Measurements from ENCODE around the gene ZNF43.
A peak's percentile ranks its signal among the peaks of the same experiment; 100 is the strongest.
"Not testable (repeated sequence)": the region's sequence is repeated elsewhere in the genome, so short reads cannot be mapped to it uniquely, and the experiment has no call there.

The ZNF43 gene

DNA sequence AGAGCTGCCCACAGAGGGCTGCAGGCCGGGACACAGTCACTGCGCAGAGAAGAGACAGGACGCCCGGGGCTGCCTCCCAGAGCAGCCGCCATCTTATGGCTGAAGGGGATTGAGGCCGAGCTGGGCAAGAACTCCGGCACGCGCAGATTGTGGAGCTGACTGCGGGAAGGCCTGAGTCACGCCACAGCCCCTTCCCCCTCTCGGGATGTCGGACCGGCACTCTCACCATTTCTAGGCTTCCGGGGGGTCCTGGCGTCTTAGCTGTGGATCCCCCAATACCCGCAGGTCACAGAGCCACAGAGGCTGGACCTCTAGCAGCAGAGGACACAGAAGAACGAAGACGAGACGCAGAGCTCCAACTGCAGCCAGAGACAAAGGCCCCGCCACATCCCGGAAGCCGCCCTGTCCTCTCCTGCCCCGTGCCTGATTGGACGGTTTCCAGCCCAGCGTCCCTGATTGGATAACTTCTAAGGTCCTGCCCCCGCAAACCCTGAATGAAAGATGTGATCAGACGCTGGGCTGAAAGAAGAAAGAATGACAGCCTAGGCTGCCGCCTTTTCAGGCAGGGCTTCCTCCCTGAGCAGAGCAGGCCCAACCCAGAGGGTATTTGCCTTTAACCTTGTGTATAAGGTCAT, at the start of gene ZNF43:
ZNF43 (minus strand) TSS at position 373 of the 635 bp plus-strand sequence; CDS start at position 229, 144 bp downstream.
- DNase-seq (ENCODE audit: low read depth), result peak; percentile 86

DNA sequence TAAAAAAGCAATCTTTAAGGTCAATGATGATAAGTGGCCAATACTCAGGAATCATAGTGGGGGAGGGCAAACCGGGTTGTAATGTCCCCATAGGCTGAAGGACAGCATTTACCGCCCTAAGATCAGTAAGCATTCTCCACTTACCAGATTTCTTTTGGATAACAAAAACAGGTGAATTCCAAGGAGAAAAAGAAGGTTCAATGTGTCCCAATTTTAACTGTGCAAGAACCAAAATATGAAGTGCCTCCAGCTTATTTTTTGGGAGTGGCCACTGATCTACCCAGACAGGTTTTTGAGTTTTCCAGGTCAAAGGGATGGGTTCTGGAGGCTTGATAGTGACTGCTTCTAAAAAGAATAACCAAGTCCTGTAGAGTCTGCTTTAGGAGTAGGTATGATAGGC, 49.5 kb upstream of the ZNF43 start:
- not testable (repeated sequence) for DNase-seq (ENCODE audit: low read depth)

DNA sequence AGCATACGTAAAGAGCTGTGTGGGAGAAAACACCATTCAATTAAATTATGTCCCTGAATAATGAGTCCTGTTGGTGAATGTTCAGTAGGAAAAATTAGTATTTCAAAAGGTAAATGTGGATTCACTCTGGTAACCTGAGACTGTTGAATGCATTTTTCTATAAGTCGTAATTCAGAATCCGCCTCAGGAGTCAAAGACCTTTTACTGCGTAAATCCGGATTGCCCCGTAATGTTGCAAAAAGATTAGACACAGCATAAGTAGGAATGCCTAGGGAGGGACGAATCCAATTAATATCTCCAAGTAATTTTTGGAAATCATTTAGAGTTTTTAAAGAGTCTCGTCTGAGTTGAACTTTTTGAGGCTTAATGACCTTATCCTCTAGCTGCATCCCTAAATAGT, 48.8 kb upstream of the ZNF43 start:
- DNase-seq (ENCODE audit: low read depth), result not testable (repeated sequence)

DNA sequence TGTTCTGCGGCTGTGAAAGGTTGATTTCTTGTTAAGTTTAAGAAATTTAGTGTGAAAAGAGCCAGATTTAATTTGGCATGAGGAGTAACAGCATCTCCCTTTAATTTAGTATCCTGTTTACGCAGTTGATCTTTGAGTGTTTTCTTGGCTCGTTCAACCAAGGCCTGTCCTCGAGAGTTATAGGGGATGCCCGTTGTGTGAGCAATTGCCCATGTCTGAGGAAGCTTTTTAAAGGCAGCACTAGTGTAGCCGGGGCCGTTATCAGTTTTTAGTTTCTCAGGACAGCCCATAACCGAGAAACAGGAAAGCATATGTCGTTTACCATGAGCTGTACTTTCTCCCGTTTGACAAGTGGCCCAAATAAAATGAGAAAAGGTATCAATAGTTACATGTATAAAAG, 47.5 kb upstream of the ZNF43 start:
- no peak for DNase-seq (ENCODE audit: low read depth)

DNA sequence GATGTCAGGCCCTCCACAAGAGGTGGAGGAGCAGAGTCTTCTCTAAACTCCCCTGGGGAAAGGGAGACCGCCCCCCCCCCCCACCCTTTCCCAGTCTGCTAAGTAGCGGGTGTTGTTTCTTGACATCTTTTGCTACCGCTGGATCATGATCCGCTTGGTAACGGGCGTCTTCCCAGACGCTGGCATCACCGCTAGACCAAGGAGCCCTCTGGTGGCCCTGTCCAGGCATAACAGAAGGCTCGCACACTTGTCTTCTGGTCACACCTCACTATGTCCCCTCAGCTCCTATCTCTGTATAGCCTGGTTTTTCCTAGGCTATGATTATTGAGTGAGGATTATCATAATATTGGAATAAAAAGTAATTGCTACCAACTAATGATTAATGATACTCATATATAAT, 44.8 kb upstream of the ZNF43 start:
- DNase-seq (ENCODE audit: low read depth), result not testable (repeated sequence)

DNA sequence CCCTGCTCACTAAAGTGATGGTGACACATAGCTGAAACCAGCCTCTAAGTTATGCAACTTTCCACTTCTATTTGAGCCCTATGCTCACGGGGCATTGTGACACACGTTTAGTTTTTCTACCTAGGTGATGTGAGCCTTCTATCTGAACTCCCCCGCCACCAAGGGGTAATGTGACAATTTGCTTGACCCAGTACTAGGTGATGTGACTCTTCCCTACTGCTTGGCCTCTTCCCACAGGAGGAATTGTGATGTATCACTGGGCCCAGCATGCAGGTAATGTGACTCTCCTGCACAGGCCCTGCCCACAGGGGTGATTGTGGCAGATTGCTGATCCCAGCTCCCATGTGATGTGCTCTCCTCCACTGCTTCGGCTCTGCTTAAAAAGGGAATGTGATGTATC, 42.7 kb upstream of the ZNF43 start:
- DNase-seq (ENCODE audit: low read depth), result no peak

DNA sequence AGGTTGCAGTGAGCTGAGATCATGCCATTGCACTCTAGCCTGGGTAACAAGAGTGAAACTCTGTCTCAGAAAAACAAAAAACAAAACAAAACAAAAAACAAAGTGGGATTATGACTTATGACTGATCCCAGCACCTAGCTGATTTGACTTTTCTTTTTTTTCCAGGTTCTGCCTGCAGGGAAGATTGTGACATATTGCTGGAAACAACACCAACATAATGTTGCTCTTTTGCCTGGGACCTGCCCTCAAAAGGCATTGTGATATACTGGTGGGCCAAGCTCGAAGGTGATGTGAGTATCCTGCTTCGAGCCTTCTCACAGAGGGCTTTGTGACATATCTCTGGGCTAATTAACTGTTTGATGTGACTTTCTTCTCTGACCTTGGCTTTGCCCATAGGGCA, 42.0 kb upstream of the ZNF43 start:
- DNase-seq (ENCODE audit: low read depth), result no peak

DNA sequence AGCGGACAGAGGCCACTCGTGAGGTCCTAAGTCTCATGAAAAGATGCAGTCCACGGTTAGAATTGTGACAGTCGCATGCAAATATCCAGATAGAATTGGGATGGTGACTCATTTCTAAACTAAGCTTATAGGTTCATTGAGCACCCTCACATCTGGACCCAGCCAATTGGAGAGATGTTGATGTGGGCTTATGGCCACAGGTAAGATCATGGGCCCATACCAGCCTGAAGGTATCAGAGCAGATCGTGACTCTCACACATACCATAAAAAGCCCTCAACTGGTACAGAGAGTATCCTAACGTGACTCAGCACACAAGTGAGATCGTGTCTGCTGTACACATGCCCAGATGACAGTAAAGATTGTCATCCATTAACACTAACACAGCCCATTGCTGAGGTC, 40.6 kb upstream of the ZNF43 start:
- not testable (repeated sequence) for DNase-seq (ENCODE audit: low read depth)

DNA sequence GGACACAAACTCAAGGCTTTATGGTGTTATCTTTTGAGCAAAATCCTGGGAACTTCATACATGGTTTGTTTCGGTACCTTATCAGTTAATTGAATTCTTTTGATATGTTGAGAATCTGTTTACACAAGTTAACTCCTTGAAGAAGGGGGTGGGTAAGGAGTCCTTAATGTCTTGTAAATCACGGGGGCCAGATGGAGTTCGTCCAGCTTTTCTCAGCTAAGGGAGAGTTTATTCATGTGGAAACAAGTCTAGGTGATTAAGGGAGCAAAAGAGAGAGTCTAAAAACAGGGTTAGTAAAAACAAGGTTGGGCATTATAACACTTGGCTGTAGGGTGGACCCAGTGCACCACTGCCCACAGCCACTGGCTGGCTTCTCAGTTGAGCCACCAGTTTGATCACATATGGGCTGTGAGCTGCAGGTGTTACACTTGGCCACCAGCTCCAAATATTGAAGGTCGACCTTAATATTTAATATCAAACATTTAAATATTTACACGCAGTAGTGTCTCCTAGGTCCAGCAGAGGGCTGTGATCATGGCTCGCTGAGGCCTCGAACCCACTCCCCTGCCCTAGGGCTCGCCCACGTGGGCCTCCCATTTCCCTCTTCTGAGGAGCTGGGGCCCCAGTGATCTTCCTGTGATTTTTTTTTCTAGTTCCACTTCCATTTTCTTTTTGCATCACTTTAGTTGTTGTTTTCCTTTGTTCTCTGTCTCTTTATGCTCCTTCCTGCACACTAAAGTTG, 21.0 kb upstream of the ZNF43 start:
- DNase-seq (ENCODE audit: low read depth), result no peak

DNA sequence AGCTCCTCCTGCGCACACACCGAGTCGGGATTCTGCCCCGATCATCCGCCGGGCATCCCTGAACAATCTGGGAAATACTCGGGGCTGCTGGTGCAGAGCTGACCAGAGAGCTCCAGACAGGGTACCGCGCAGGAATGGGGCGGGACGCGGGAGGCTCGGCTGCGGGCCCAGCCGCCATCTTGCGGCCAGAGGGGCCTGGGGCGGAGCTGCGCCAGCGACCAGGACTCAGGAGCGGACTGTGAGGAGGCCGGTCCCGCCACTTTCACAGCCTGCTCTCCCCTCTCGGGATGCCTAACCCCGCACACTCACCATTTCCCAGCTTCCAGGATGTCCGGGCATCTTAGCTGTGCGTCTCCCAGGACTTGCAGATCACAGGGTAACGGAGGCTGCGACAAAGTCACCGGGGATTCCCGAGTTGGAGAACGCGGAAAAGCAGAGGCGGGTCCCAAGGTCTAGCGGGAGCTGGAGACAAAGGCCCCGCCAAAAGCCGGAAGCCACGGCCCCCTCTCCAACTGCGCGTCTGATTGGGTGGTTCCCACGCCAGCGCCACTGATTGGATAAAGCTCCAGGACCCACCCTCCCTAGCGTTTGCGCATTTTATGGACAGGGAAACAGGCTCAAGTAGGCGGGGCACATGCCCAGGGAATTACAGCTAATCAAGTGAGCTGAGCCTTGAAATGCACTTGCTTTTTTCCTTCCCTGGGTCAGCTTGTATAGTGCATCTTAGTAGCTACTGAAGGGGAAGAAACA, 15.8 kb upstream of the ZNF43 start:
- peak; percentile 84 for DNase-seq (ENCODE audit: low read depth)

DNA sequence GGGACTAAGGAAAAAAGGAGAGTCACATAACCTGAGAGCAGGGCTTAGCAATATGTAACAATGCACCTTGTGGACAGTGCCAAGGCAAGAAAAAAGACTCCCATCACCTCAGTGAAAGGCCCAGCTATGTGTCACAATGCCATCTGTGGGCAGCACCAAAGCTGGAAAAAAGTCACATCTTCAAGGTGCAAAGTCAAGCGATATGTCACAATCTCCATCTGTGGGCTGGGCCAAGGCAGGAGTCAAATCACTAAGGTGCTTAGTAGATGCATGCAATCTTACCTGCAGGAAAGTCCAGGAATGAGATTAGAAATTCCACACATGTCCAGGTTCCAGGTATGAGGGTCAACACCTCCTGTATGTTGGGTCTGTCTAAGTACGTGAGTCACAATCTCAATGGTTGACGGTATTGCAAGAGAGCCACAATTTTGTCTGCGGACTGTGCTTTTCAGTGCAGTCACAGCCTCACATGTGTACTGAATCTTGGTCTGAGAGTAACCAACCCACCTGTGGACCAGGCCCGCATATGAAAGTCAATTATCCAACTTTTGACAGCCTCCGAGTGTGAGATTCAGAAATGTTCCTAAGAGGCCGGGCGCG, 14.8 kb upstream of the ZNF43 start:
- DNase-seq (ENCODE audit: low read depth), result no peak

DNA sequence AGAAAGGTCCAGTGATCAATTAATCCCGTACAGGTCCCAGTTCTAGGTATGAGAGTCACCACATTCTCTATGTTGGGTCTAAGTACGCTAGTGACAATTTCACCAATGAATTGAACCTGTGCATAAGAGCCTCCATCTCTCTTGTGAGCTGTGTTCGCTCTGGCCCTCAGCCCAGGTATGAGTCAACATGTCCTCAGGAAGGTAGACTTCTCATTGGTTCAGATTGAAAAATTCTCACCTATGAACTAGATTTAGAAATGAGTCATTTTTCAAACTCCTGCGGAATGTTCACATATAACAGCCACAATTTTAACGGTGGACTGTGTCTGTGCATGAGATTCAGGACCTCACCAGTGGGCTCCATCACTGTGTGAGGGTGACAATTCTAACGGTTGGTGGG, 12.7 kb upstream of the ZNF43 start:
- DNase-seq (ENCODE audit: low read depth), result no peak

DNA sequence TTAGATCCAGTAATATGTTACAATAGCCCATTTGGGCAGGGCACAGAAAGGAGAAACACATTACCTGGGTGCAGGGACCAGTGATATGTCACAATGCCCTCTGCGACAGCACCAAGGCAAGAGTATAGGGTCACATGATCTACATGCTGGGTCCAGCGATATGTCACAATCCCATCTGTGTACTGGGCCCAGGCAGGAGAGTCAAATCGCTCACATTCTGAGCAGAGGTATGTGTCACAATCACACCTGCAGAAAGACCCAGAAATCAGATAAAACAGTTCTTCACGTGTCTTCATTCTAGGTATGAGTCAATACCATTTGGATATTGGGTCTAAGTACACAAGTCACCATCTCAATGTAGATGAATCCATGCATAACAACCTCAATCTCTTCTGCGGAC, 7.1 kb upstream of the ZNF43 start:
- no peak for DNase-seq (ENCODE audit: low read depth)

DNA sequence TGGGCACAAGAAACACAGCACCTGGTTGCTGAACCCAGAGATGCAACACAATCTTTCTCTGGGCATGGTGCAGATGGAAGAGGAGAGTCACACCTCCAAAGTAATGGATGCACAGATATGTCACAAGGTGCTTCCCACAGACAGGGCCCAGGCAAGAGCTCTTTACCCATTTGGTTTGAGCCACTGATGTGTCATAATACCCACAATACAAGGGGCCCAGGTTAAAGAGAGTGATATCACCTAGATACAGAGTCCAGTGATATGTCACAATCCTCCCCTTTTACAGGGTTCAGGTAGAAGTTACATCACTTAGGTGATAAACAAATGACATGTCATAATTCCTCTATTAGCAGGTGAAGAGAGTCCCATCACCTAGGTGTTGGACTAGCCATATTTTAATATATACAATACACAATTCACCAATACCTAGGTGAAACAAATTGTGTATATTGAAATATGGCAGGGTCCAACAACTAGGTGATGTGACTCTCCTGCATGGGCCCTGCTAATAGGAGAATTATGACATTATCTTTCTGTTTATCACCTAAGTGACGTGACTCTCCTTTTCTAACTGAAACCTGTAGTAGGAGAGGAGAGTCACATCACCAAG, 5.6 kb upstream of the ZNF43 start:
- no peak for DNase-seq (ENCODE audit: low read depth)

DNA sequence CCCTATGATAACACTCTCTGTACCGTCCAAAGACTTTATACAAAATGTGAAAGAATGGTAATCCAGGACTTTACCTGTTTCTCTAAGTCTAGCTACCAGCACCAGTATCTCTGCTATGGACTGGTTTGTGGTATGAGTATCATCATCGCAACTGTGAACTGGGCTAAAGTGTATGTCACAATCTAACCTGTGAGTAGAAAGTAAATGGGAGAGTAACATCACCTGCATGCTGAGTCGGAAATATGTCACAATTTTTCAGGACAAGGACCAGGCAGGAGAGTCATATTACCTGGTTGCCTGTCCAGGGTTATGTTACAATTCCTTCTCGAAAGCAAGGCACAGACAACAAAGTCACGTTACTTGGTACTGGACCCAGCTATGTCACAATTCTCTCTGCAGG, 5.1 kb upstream of the ZNF43 start:
- no peak for DNase-seq (ENCODE audit: low read depth)

DNA sequence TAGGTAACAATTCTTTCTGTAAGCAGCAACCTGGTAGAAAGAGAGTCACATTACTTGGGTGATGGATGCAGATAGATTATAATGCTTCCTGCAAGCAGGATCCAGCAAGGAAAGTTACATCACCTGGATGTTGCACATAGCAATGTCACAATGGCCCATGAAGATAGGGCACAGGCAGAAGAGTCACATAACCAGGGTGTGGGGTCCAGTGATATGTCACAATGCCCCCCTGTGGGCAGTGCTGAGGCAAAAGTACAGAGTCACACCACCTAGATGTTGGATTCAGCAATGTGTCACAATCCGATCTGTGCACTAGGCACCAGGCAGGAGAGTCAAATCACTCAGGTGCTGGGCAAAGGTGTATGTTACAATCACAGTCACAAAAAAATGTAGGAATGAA, 4.0 kb upstream of the ZNF43 start:
- DNase-seq (ENCODE audit: low read depth), result no peak

DNA sequence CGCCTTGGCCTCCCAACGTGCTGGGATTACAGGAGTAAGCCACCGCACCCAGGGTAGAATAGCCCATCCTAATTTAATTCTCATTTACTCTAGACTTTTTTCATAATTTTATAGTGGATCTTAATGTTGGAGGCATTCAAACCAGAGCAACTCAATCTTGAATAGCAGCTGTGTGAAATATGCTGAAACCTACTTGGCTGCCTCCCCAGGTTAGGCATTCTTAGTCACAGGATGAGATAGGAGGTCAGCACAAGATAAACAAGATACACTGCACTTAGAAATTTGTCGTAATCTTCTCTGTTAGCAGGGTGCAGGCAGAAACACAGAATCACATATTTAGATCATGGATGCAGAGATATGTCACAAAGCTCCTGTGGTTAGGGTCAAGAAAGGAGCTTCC, 2.7 kb upstream of the ZNF43 start:
- DNase-seq (ENCODE audit: low read depth), result no peak

DNA sequence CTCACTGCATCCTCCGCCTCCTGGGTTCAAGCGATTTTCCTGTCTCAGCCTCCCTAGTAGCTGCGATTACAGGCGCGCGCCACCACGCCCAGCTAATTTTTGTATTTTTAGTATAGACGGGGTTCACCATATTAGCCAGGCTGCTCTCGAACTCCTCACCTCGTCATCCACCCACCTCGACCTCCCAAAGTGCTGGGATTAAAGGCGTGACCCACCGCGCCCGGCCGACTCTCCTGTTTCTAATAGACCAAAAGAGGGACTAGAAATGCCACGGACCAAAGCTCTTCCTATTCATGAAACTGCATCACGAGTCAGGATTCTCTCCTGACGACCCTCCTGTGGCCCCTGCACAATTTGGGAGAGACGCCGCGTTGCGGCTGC, 563 bp downstream of the ZNF43 start:
- no peak for DNase-seq (ENCODE audit: low read depth)

DNA sequence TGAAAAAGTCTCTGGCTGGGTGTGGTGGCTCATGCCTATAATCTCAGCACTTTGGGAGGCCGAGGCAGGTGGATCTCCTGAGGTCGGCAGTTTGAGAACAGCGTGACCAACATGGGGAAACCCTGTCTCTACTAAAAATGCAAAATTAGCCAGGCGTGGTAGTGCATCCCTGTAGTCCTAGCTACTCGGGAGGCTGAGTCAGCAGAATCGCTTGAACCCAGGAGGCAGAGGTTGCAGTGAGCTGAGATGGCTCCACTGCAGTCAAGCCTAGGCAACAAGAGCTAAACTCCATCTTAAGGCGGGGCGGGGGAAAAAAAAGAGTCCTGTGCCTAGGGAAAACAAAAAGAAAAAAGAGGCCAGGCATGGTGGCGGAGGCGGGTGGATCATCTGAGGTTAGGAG, 2.2 kb downstream of the ZNF43 start:
- no peak for DNase-seq (ENCODE audit: low read depth)

DNA sequence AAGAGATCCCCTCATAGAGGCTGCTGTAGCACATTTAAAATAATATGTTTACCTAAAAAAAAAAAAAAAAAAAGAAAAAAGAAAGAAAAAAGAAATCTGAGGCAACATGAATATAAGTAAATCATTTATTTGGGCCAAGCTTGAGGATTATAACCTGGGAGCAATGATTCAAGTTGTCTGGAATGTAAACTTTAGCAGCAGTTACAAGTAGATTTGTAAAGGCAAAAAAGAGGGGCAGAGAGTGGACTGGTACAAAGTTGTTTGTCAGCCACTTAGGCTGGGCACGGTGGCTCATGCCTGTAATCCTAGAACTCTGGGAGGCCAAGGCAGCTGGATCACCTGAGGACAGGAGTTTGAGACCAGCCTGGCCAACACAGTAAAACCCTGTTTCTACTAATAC, 11.3 kb downstream of the ZNF43 start:
- no peak for DNase-seq (ENCODE audit: low read depth)

DNA sequence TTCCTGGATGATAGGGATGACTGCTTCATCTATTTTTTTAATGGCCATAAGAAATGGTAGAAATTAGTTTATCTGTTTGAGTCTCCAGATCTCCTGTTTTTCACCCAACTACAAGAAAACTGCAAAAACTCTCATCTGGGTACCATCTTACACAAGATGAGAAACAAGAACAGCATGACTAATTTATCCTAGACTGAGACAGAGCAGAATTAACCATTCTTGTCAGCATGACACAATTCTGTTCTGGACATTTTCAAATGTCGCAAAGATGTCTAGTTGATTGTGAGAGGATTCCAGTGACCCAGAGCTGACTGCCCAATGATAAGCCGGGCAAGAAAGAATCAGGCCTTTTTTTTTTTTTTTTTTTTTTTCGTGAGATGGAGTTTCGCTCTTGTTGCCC, 12.8 kb downstream of the ZNF43 start:
- DNase-seq (ENCODE audit: low read depth), result no peak

DNA sequence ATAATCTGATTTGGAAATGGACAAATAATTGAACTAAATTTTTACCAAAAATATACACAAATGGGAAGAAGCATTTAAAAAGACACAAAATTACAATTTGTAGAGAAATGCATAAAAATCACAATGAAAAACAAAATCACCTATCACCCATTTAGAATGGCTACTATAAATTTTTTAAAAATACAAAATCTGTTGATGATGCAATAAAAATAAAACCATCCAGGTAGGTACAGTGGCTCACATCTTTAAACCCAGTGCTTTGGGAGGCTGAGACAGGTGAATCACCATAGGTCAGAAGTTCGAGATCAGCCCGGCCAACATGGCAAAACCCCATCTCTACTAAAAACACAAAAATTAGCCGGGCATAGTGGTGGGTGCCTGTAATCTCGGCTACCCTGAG, 23.5 kb downstream of the ZNF43 start:
- no peak for DNase-seq (ENCODE audit: low read depth)

All from T-helper 22 cell (primary cell).